Chondrocyte (in vitro differentiated cells): ENCODE data around the gene SLU7. TPM values are rescaled to one million over a fixed set of nuclear protein-coding genes. Genes with fewer than 3 reads are reported as not detected.

ENCODE experiments used
- DNase-seq: peaks from one replicate; pipeline ENCODE4 v3.0.0; 2021; ENCODE audit warnings: mixed read lengths, low spot score
- H3K27ac Mint-ChIP-seq: one replicate; pipeline ENCODE4 v1.8.0; 2021; ENCODE audit warnings: mild to moderate bottlenecking, moderate library complexity, mixed read lengths; ENCODE audit not compliant: unreplicated experiment
- H3K27me3 Mint-ChIP-seq: 2 replicates; pipeline ENCODE4 v1.8.0; 2021; ENCODE audit warnings: low read depth, mixed read lengths
- H3K36me3 Mint-ChIP-seq: 2 replicates; pipeline ENCODE4 v1.8.0; 2021; ENCODE audit warnings: low read depth, mixed read lengths
- H3K4me1 Mint-ChIP-seq: 2 replicates; pipeline ENCODE4 v1.8.0; 2021; ENCODE audit warnings: low read depth, mild to moderate bottlenecking, mixed read lengths
- H3K4me3 Mint-ChIP-seq: one replicate; pipeline ENCODE4 v1.8.0; 2021; ENCODE audit warnings: mild to moderate bottlenecking, moderate library complexity, mixed read lengths; ENCODE audit not compliant: unreplicated experiment
- H3K9me3 Mint-ChIP-seq: 2 replicates; pipeline ENCODE4 v1.8.0; 2021; ENCODE audit warnings: low read depth, mixed read lengths
- CTCF ChIP-seq: fragments of 200-600 bp; sonication (generic); IDR thresholded peaks from 2 replicates; pipeline ENCODE4 v1.5.0; 2021; ENCODE audit warnings: antibody characterized with exemption, mild to moderate bottlenecking, moderate library complexity
- total RNA-seq: library from RNA; stranded (reverse); gene quantifications from 3 replicates; pipeline ENCODE4 v1.2.1, GENCODE V29; 2021

SLU7 gene
- total RNA-seq, 1 donor from 2014 or later, result 29.5 TPM

GRCh38 chr5:160444407-160444806 lies 25.5 kb upstream of the SLU7 start:
- Mint-ChIP-seq H3K4me1 (no peaks in the 10 kb centered on the region), H3K27ac (no peak overlapping the region), H3K4me3 (no peak overlapping the region), H3K27me3 (peaks cover 34% of the 10 kb centered on the region), H3K9me3 (no peaks in the 10 kb centered on the region), H3K36me3 (peaks cover 5% of the 10 kb centered on the region)
- no peak for TF ChIP-seq CTCF
- no peak for DNase-seq

- peaks cover 4% of the 10 kb centered on the region for H3K36me3 Mint-ChIP-seq
- no peak for TF ChIP-seq CTCF
- peaks cover 37% of the 10 kb centered on the region for H3K27me3 Mint-ChIP-seq
- no peak overlapping the region for H3K4me3 Mint-ChIP-seq
- no peak overlapping the region for H3K27ac Mint-ChIP-seq
- H3K4me1 Mint-ChIP-seq, result peaks cover 10% of the 10 kb centered on the region
- no peaks in the 10 kb centered on the region for H3K9me3 Mint-ChIP-seq
- no peak for DNase-seq
These were observed 24.0 kb upstream of the SLU7 start for GRCh38 chr5:160442824-160443431.

GRCh38 chr5:160441311-160441781 lies 22.5 kb upstream of the SLU7 start:
- Mint-ChIP-seq H3K27ac (no peak overlapping the region), H3K4me3 (no peak overlapping the region), H3K4me1 (peaks cover 10% of the 10 kb centered on the region), H3K9me3 (no peaks in the 10 kb centered on the region), H3K36me3 (no peaks in the 10 kb centered on the region), H3K27me3 (peaks cover 33% of the 10 kb centered on the region)
- no peak for DNase-seq
- TF ChIP-seq CTCF, result no peak

- no peak for DNase-seq
- Mint-ChIP-seq H3K4me3 (peak overlapping the region; percentile 76), H3K9me3 (no peaks in the 10 kb centered on the region), H3K36me3 (no peaks in the 10 kb centered on the region), H3K27ac (peak overlapping the region; percentile 58), H3K4me1 (peaks cover 10% of the 10 kb centered on the region), H3K27me3 (peaks cover 33% of the 10 kb centered on the region)
- TF ChIP-seq CTCF, result peak; percentile 87
These were observed 20.3 kb upstream of the SLU7 start for GRCh38 chr5:160439205-160439600.

- no peaks in the 10 kb centered on the region for H3K36me3 Mint-ChIP-seq
- H3K27ac Mint-ChIP-seq, result no peak overlapping the region
- peaks cover 27% of the 10 kb centered on the region for H3K27me3 Mint-ChIP-seq
- peaks cover 10% of the 10 kb centered on the region for H3K4me1 Mint-ChIP-seq
- DNase-seq, result no peak
- TF ChIP-seq CTCF, result peak; percentile 80
- no peaks in the 10 kb centered on the region for H3K9me3 Mint-ChIP-seq
- H3K4me3 Mint-ChIP-seq, result peak overlapping the region; percentile 76
These were observed 19.7 kb upstream of the SLU7 start for GRCh38 chr5:160438316-160439204.
